ENCODE data around the gene TMUB2.
"Not testable (repeated sequence)": the region's sequence is repeated elsewhere in the genome, so short reads cannot be mapped to it uniquely, and the experiment has no call there.

Gene TMUB2

GRCh38 chr17:44186307-44187130 is at the start of gene TMUB2:
TSS of gene TMUB2 (plus strand) at chr17:44186972. CDS start at chr17:44187709, 737 bp downstream.
- DNase-seq = peak; percentile 98

GRCh38 chr17:44137891-44138709 is 48.7 kb upstream of the TMUB2 start:
- no peak for DNase-seq

GRCh38 chr17:44143921-44144320 is 42.9 kb upstream of the TMUB2 start:
- DNase-seq = not testable (repeated sequence)

GRCh38 chr17:44144966-44145739 is 41.6 kb upstream of the TMUB2 start:
- DNase-seq = no peak

- no peak for DNase-seq
Observed at GRCh38 chr17:44146375-44147346, 40.1 kb upstream of the TMUB2 start.

GRCh38 chr17:44147812-44148211 is 39.0 kb upstream of the TMUB2 start:
- no peak for DNase-seq

GRCh38 chr17:44149066-44149465 is 37.7 kb upstream of the TMUB2 start:
- DNase-seq = not testable (repeated sequence)

- no peak for DNase-seq
Observed at GRCh38 chr17:44149750-44150329, 36.9 kb upstream of the TMUB2 start.

GRCh38 chr17:44152875-44153274 is 33.9 kb upstream of the TMUB2 start:
- DNase-seq = no peak

GRCh38 chr17:44155488-44155887 is 31.3 kb upstream of the TMUB2 start:
- no peak for DNase-seq

- DNase-seq = no peak
Observed at GRCh38 chr17:44159519-44160210, 27.1 kb upstream of the TMUB2 start.

- no peak for DNase-seq
Observed at GRCh38 chr17:44164476-44164875, 22.3 kb upstream of the TMUB2 start.

- no peak for DNase-seq
Observed at GRCh38 chr17:44167181-44167861, 19.5 kb upstream of the TMUB2 start.

GRCh38 chr17:44170135-44170498 is 16.7 kb upstream of the TMUB2 start:
- DNase-seq = no peak

- DNase-seq = no peak
Observed at GRCh38 chr17:44170499-44171201, 16.1 kb upstream of the TMUB2 start, which contains the start of gene ASB16. TSS of gene ASB16 (plus strand) at chr17:44170704. CDS start at chr17:44170790, 86 bp downstream.

- DNase-seq = no peak
Observed at GRCh38 chr17:44171931-44172455, 14.8 kb upstream of the TMUB2 start.

- no peak for DNase-seq
Observed at GRCh38 chr17:44174427-44174826, 12.3 kb upstream of the TMUB2 start.

GRCh38 chr17:44176257-44176656 is 10.5 kb upstream of the TMUB2 start:
- no peak for DNase-seq
